C4-2B (cell line): ENCODE measurements around the gene ZFAND3.

Experiments
- H3K27ac ChIP-seq: fragments of 450-650 bp; 2 replicates; pipeline ENCODE4 v1.5.1; 2017
- CTCF ChIP-seq: fragments of 450-650 bp; conservative IDR thresholded peaks from 2 replicates; pipeline ENCODE4 v1.5.1; 2017; ENCODE audit warnings: mild to moderate bottlenecking
- ZFX ChIP-seq: fragments of 450-650 bp; IDR thresholded peaks from 2 replicates; pipeline ENCODE4 v1.6.1; 2017

Gene ZFAND3

GRCh38 chr6:37966801-37967200 is 147.3 kb downstream of the ZFAND3 start:
- TF ChIP-seq ZFX (no peak), CTCF (no peak)
- H3K27ac ChIP-seq = no peak overlapping the region

GRCh38 chr6:37967651-37968050 is 148.1 kb downstream of the ZFAND3 start:
- H3K27ac ChIP-seq = no peak overlapping the region

GRCh38 chr6:37971266-37971665 is 151.7 kb downstream of the ZFAND3 start:
- TF ChIP-seq CTCF = no peak
- no peak for TF ChIP-seq ZFX
- no peak overlapping the region for H3K27ac ChIP-seq

More at GRCh38 chr6:37967651-37968050, 148.1 kb downstream of the ZFAND3 start:
- no peak for TF ChIP-seq ZFX
- no peak for TF ChIP-seq CTCF

- TF ChIP-seq ZFX (no peak), CTCF (no peak)
- H3K27ac ChIP-seq = no peak overlapping the region
These were observed 152.3 kb downstream of the ZFAND3 start for GRCh38 chr6:37971711-37972390.

- TF ChIP-seq CTCF (no peak), ZFX (no peak)
- no peak overlapping the region for H3K27ac ChIP-seq
These were observed 153.6 kb downstream of the ZFAND3 start for GRCh38 chr6:37972994-37973757.

GRCh38 chr6:37974381-37974780 is 154.9 kb downstream of the ZFAND3 start:
- H3K27ac ChIP-seq = no peak overlapping the region
- TF ChIP-seq CTCF (no peak), ZFX (no peak)

- no peak overlapping the region for H3K27ac ChIP-seq
- no peak for TF ChIP-seq ZFX
- TF ChIP-seq CTCF = no peak
These were observed 155.4 kb downstream of the ZFAND3 start for GRCh38 chr6:37974943-37975342.
